H9 (cell line): ENCODE results near the gene ERICH4. TPM values are rescaled to one million over a fixed set of nuclear protein-coding genes. Genes with fewer than 3 reads are reported as not detected.

Source experiments
- DNase-seq: peaks from one replicate; pipeline ENCODE4 v3.0.0-alpha.2; 2017
- H2AFZ ChIP-seq: one replicate; pipeline ENCODE4 v1.6.1; 2013; ENCODE audit warnings: mild to moderate bottlenecking, low read length, control low read depth, moderate library complexity
- H2AK5ac ChIP-seq: 2 replicates; pipeline ENCODE4 v1.6.1; 2013; ENCODE audit warnings: low read length, control low read depth, mixed read lengths; ENCODE audit not compliant: insufficient read length
- H2BK120ac ChIP-seq: one replicate; pipeline ENCODE4 v1.6.1; 2013; ENCODE audit warnings: low read depth, mild to moderate bottlenecking, low read length, control low read depth, inconsistent platforms; ENCODE audit not compliant: poor library complexity, severe bottlenecking
- H2BK12ac ChIP-seq: 2 replicates; pipeline ENCODE4 v1.6.1; 2013; ENCODE audit warnings: low read length, control low read depth, mixed read lengths, low read depth; ENCODE audit not compliant: insufficient read length
- H2BK15ac ChIP-seq: 2 replicates; pipeline ENCODE4 v1.6.1; 2013; ENCODE audit warnings: low read depth, low read length, control low read depth
- H2BK20ac ChIP-seq: one replicate; pipeline ENCODE4 v1.6.1; 2013; ENCODE audit warnings: low read depth, mild to moderate bottlenecking, low read length, control low read depth, inconsistent platforms; ENCODE audit not compliant: poor library complexity, severe bottlenecking
- H2BK5ac ChIP-seq: 2 replicates; pipeline ENCODE4 v1.6.1; 2013; ENCODE audit warnings: low read length, control low read depth, mixed read lengths; ENCODE audit not compliant: insufficient read length
- H3K14ac ChIP-seq: 2 replicates; pipeline ENCODE4 v1.6.1; 2013; ENCODE audit warnings: low read length, control low read depth; ENCODE audit not compliant: insufficient read depth
- H3K18ac ChIP-seq: 2 replicates; pipeline ENCODE4 v1.6.1; 2013; ENCODE audit warnings: low read depth, mild to moderate bottlenecking, mixed read lengths, low read length, control low read depth; ENCODE audit not compliant: insufficient read length
- H3K23ac ChIP-seq: 2 replicates; pipeline ENCODE4 v1.6.1; 2013; ENCODE audit warnings: low read length, control low read depth, mixed read lengths, low read depth; ENCODE audit not compliant: insufficient read length
- H3K23me2 ChIP-seq: 2 replicates; pipeline ENCODE4 v1.6.1; 2013; ENCODE audit warnings: low read depth, mild to moderate bottlenecking, mixed read lengths, low read length, control low read depth; ENCODE audit not compliant: insufficient read length, poor library complexity, severe bottlenecking
- H3K27ac ChIP-seq: 2 replicates; pipeline ENCODE4 v1.5.1; 2013; ENCODE audit warnings: low read length, control low read depth, mixed read lengths, low read depth; ENCODE audit not compliant: insufficient read length
- H3K27me3 ChIP-seq: 2 replicates; pipeline ENCODE4 v1.6.1; 2013; ENCODE audit warnings: low read length, control low read depth, inconsistent platforms; ENCODE audit not compliant: insufficient read depth
- H3K4ac ChIP-seq: 2 replicates; pipeline ENCODE4 v1.6.1; 2013; ENCODE audit warnings: low read depth, mild to moderate bottlenecking, control low read depth, inconsistent platforms, low read length, moderate library complexity
- H3K4me1 ChIP-seq: 2 replicates; pipeline ENCODE4 v1.6.1; 2013; ENCODE audit warnings: low read length, control low read depth, inconsistent platforms; ENCODE audit not compliant: insufficient read depth
- H3K4me2 ChIP-seq: 2 replicates; pipeline ENCODE4 v1.6.1; 2013; ENCODE audit warnings: low read length, control low read depth, mixed read lengths; ENCODE audit not compliant: insufficient read length, insufficient read depth
- H3K56ac ChIP-seq: 2 replicates; pipeline ENCODE4 v1.6.1; 2013; ENCODE audit warnings: low read depth, mild to moderate bottlenecking, mixed read lengths, low read length, control low read depth; ENCODE audit not compliant: insufficient read length
- H3K79me1 ChIP-seq: 2 replicates; pipeline ENCODE4 v1.6.1; 2013; ENCODE audit warnings: low read depth, mild to moderate bottlenecking, moderate library complexity, low read length, control low read depth, inconsistent platforms; ENCODE audit not compliant: insufficient read depth, poor library complexity, severe bottlenecking
- H3K79me2 ChIP-seq: 2 replicates; pipeline ENCODE4 v1.6.1; 2013; ENCODE audit warnings: low read length, control low read depth, inconsistent platforms; ENCODE audit not compliant: insufficient read depth
- H3K9ac ChIP-seq: 2 replicates; pipeline ENCODE4 v1.6.1; 2013; ENCODE audit warnings: low read length, control low read depth, mixed read lengths; ENCODE audit not compliant: insufficient read length; ENCODE audit errors: extremely low read depth
- H3K9me3 ChIP-seq: one replicate; pipeline ENCODE4 v1.6.1; 2013; ENCODE audit warnings: low read depth, low read length, inconsistent platforms; ENCODE audit not compliant: control insufficient read depth
- H3T11ph ChIP-seq: one replicate; pipeline ENCODE4 v1.6.1; 2013; ENCODE audit warnings: mild to moderate bottlenecking, low read length, control low read depth, inconsistent platforms
- H4K20me1 ChIP-seq: one replicate; pipeline ENCODE4 v1.6.1; 2013; ENCODE audit not compliant: control insufficient read depth, insufficient read length, insufficient read depth
- H4K5ac ChIP-seq: 2 replicates; pipeline ENCODE4 v1.6.1; 2013; ENCODE audit warnings: low read depth, mild to moderate bottlenecking, mixed read lengths, low read length, control low read depth; ENCODE audit not compliant: insufficient read length
- H4K8ac ChIP-seq: replicated peaks from 2 replicates; pipeline ENCODE4 v1.6.1; 2013; ENCODE audit warnings: low read length, control low read depth, mixed read lengths, low read depth; ENCODE audit not compliant: insufficient read length
- H4K91ac ChIP-seq: 2 replicates; pipeline ENCODE4 v1.6.1; 2013; ENCODE audit warnings: low read depth, mild to moderate bottlenecking, moderate library complexity, mixed read lengths, low read length, control low read depth; ENCODE audit not compliant: insufficient read length
- H3K27ac Mint-ChIP-seq, 3 experiments: 2 replicates in 2 of 3; 3 replicates in 1 of 3; pipeline ENCODE4 v1.8.0; 2020 to 2021; ENCODE audit warnings: mixed read lengths in 3 of 3, mild to moderate bottlenecking in 1 of 3, moderate library complexity in 1 of 3
- H3K27me3 Mint-ChIP-seq: 2 replicates; pipeline ENCODE4 v1.8.0; 2021; ENCODE audit warnings: low read depth, mild to moderate bottlenecking, moderate library complexity, mixed read lengths
- H3K36me3 Mint-ChIP-seq, 3 experiments: 2 replicates in 2 of 3; 3 replicates in 1 of 3; pipeline ENCODE4 v1.8.0; 2020 to 2021; ENCODE audit warnings: low read depth in 3 of 3, mixed read lengths in 3 of 3; ENCODE audit not compliant: insufficient read depth in 1 of 3
- H3K4me1 Mint-ChIP-seq, 2 experiments: 2 replicates each; pipeline ENCODE4 v1.8.0; 2020; ENCODE audit warnings: mixed read lengths in 2 of 2
- H3K4me3 Mint-ChIP-seq, 2 experiments: 2 replicates in 1 of 2; 3 replicates in 1 of 2; pipeline ENCODE4 v1.8.0; 2020 to 2021; ENCODE audit warnings: mild to moderate bottlenecking in 2 of 2, mixed read lengths in 2 of 2, moderate library complexity in 1 of 2
- H3K9me3 Mint-ChIP-seq, 2 experiments: 2 replicates in 1 of 2; 3 replicates in 1 of 2; pipeline ENCODE4 v1.8.0; 2020; ENCODE audit warnings: mild to moderate bottlenecking in 2 of 2, mixed read lengths in 2 of 2, moderate library complexity in 1 of 2
- WGBS: extraction: QIAGEN DNeasy Blood & Tissue Kit; methylation state at CpG from one replicate; pipeline ENCODE4 v1.1.7; 2013; ENCODE audit warnings: missing lambda C conversion rate, low lambda C conversion rate, mixed read lengths; ENCODE audit not compliant: insufficient read length; ENCODE audit errors: extremely low coverage; 5-methylcytosine and 5-hydroxymethylcytosine counted together
- total RNA-seq: library from RNA; stranded (reverse); gene quantifications from 2 replicates; pipeline ENCODE4 v1.2.1, GENCODE V29; 2021
- TF ChIP-seq, protein P1 (sequence below): fragments of 200-600 bp; sonication (generic); conservative IDR thresholded peaks from 3 replicates; pipeline ENCODE4 v1.8.0; 2021; ENCODE audit warnings: antibody characterized with exemption, mild to moderate bottlenecking

ERICH4 gene
- total RNA-seq, 1 experiment from 2014 or later, result not detected

DNA sequence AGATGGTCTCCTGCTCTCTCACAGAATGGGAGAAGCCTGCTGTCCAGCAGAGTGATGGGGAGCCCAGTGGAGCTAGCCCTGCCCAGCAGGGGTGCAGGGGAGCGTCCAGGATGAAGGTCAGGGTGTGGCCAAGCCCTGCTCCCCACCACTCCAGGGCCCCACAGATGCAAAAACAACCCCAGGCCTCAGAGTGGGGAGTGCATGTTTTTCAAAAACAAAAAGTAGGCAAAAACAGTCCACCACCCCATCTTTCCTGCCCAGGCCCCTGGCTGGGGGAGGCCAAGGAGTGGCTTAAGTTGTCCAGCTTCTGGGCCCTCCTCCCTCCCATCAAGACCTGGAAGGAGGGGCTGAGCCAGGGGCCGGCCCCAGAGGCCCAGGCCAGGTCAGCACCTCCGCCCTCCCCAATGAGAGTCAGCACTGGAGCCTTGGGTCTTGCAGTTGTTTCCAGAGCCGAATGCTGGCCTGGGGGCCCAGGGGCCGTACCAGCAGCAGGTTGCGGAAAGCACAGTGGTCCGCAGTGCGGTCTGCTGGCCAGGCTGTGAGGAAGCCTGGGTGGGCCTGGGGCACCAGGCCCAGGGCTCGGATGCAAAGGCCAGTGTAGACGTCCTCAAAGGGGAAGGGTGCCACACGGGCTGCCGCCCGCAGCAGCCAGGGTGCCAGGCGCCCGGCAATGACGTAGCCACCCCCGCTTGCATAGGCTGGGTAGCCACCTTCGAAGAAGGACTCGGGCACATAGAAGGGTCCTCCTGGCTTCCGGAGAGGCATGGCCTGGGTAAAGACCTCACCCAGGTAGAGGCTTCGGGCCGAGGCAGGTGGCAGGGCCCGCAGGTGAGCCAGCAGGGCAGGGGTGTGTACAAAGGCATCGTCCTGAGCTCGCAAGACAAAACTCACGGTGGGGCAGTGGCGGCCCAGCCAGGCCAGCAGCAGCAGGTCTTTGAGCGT lies 17.5 kb upstream of the ERICH4 start:
- Histone ChIP-seq H3K14ac (no peak overlapping the region), H2BK20ac (no peak overlapping the region), H2AFZ (no peak overlapping the region), H2BK120ac (no peak overlapping the region), H3T11ph (no peak overlapping the region), H4K8ac (no peak overlapping the region), H3K4me2 (no peak overlapping the region), H3K4ac (no peak overlapping the region), H3K9me3 (no peaks in the 10 kb centered on the region), H3K23ac (no peak overlapping the region), H3K23me2 (peaks cover 11% of the 10 kb centered on the region), H3K79me1 (no peaks in the 10 kb centered on the region), H3K9ac (no peak overlapping the region), H3K79me2 (no peaks in the 10 kb centered on the region), H3K18ac (no peak overlapping the region), H4K91ac (no peak overlapping the region), H3K56ac (no peak overlapping the region), H4K20me1 (peaks cover 2% of the 10 kb centered on the region), H2AK5ac (no peak overlapping the region), H3K27ac (no peak overlapping the region), H3K4me1 (no peaks in the 10 kb centered on the region), H2BK15ac (no peak overlapping the region), H2BK12ac (no peak overlapping the region), H2BK5ac (no peak overlapping the region), H4K5ac (no peak overlapping the region), H3K27me3 (no peaks in the 10 kb centered on the region)
- Mint-ChIP-seq H3K4me3 (peak overlapping the region in 1 of 2 experiments; percentile 29; a peak in 1 of 5 replicates), H3K9me3 (no peaks in the 10 kb centered on the region), H3K27me3 (no peaks in the 10 kb centered on the region; the same call in none of the 2 replicates), H3K36me3 (peaks cover 6 to 32% (median 26%) of the 10 kb centered on the region in 3 experiments; a peak in 6 of 7 replicates), H3K4me1 (peaks cover 14 to 29% of the 10 kb centered on the region in 2 experiments), H3K27ac (no peak overlapping the region)
- TF ChIP-seq, protein P1, sequence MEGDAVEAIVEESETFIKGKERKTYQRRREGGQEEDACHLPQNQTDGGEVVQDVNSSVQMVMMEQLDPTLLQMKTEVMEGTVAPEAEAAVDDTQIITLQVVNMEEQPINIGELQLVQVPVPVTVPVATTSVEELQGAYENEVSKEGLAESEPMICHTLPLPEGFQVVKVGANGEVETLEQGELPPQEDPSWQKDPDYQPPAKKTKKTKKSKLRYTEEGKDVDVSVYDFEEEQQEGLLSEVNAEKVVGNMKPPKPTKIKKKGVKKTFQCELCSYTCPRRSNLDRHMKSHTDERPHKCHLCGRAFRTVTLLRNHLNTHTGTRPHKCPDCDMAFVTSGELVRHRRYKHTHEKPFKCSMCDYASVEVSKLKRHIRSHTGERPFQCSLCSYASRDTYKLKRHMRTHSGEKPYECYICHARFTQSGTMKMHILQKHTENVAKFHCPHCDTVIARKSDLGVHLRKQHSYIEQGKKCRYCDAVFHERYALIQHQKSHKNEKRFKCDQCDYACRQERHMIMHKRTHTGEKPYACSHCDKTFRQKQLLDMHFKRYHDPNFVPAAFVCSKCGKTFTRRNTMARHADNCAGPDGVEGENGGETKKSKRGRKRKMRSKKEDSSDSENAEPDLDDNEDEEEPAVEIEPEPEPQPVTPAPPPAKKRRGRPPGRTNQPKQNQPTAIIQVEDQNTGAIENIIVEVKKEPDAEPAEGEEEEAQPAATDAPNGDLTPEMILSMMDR, result no peak
- WGBS, result no CpG with 5 or more reads among the region's 28 CpGs
- DNase-seq, result no peak
